ENCODE measurements around the gene ZNRF4.
"Not testable (repeated sequence)": the region's sequence is repeated elsewhere in the genome, so short reads cannot be mapped to it uniquely, and the experiment has no call there.

- TF ChIP-seq CTCF, POLR2A (IDR thresholded peaks at IDR 0.05): not testable (repeated sequence)
Observed at GRCh38 chr19:5485658-5486057, 30.4 kb downstream of the ZNRF4 start.
